IPS-NIHi11 (cell line): ENCODE data around the gene B3GALNT2.

Source experiments
- DNase-seq: peaks from one replicate; pipeline ENCODE4 v3.0.0; 2012; ENCODE audit warnings: mixed read lengths, low spot score

B3GALNT2 gene

GRCh38 chr1:235409042-235409820, 95.0 kb downstream of the B3GALNT2 start:
- no peak for DNase-seq

GRCh38 chr1:235408503-235408960, 95.7 kb downstream of the B3GALNT2 start:
- DNase-seq: no peak

DNA sequence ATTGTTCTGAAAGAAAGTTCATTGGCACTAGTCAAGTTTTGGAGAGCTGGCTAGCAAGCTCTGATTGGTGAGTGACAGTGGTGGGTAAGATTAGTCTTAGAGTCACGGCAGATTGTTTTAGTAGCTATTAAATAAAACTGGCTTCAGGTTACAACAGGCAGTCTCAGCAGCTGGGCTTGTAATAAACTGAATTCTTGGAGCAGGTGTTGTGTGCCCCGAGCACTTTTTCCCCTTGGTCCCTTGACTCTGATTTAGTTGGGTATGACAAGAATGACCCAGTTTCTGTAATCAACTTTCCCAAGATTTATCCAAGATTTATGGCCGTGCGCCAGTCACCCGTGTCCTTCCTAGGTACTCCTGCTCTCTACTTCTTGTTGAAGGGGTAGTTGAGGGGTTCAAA, 96.8 kb downstream of the B3GALNT2 start:
- DNase-seq: no peak

DNA sequence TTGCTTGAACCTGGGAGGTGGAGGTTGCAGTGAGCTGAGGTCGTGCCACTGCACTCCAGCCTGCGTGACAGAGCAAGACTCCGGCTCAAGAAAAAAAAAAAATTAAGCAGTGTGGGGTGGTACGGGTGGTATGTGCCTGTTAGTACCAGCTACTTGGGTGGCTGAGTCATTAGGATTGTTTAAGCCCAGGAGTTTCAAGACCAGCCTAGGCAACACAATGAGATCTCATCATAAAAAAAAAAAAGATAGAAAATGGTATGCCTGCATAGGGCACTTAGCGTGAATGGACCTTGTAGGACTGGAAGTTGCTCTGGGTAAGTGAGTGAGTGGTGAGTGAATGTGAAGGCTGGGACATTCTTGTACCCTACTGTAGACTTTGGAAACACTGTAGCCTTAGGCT, 100.1 kb downstream of the B3GALNT2 start:
- DNase-seq: no peak

DNA sequence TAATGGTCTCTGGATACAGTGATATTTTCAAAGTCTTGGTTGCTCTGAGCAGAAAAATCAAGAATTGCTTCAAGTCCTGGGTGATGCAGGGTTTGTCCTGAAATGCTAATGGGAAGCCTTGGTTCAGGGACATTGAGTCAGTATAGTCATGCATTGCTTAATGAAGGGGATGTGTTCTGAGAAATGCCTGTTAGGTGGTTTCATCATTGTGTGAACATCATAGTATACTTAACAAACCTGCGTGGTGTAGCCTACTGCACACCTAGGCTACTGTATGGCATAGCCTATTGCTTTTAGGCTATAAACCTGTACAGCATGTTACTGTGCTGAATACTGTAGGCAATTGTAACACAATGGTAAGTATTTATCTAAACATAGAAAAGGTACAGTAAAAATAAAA, 100.7 kb downstream of the B3GALNT2 start:
- no peak for DNase-seq

DNA sequence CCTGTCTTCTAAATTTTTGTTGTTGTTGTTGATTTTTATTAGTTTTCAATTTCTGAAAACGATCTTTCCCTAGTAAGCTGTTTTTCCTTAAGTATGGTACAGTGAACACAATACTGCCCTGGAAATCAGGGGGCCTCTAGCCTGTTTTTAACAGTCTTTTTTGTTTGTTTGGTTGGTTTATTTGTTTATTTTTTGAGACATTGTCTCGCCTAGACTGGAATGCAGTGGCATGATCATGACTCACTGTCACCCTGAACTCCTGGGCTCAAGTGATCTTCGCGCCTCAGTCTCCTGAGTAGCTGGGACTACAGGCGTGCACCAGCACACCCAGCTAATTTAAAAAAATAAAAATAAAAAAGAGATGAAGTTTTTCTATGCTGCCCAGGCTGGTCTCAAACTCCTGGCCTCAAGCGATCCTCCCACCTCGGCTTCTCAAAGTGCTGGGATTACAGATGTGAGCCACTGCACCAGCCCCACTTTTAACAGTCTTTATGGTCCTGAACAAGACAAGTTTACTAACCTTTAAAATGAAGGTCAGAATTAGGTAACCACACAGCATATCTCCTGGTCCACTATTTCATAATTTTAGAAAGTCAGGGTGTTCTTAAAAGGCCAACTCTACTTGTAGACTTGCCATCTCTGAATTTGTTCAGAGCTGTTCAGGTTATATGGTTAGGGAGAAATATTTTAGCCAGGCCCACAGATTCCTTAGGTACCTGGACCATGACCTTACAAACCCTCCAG, 101.6 kb downstream of the B3GALNT2 start:
- no peak for DNase-seq

DNA sequence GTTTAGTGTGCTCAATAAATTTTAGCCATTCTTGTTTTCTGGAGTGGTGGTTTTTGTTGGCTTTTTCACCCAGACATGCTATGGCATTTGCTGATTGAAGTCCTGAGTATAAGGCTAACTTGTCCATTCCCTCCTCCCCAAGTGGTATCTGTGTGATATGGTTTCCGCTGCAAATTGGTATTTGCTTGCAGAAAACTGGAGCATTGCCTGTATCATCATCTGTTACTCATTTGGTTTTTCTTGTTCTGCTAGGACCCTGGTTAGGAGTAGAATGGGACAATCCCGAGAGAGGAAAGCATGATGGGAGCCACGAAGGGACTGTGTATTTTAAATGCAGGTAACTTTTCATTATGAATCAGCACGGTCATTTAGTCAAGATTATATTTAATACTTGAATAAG, 103.0 kb downstream of the B3GALNT2 start:
- DNase-seq: no peak
